K562 (cell line): ENCODE data around the gene ACP5. TPM values are rescaled to one million over a fixed set of nuclear protein-coding genes. Genes with fewer than 3 reads are reported as not detected.

Source experiments
- ETS2 ChIP-seq: IDR thresholded peaks from 2 replicates; pipeline ENCODE4 v1.6.1; 2016; ENCODE audit warnings: borderline replicate concordance, missing genetic modification characterization, mild to moderate bottlenecking, moderate library complexity, missing compliant biosample characterization; ENCODE audit not compliant: poor library complexity, severe bottlenecking
- FOXK2 ChIP-seq, 2 experiments: fragments of 450-650 bp; IDR thresholded peaks in 1 of 2; conservative IDR thresholded peaks in 1 of 2; 2 replicates each; pipeline ENCODE4 v1.6.1; 2016; ENCODE audit warnings: low read depth in 2 of 2, mild to moderate bottlenecking in 1 of 2
- POLR2AphosphoS2 ChIP-seq: IDR thresholded peaks from 2 replicates; pipeline ENCODE4 v1.6.1; 2012; ENCODE audit warnings: low read length, improper control_type of control experiment
- POLR3G ChIP-seq: IDR thresholded peaks from 2 replicates; pipeline ENCODE4 v1.6.1; 2011; ENCODE audit not compliant: insufficient read length, insufficient replicate concordance; ENCODE audit errors: extremely low read depth
- SMARCC2 ChIP-seq: fragments of 450-650 bp; IDR thresholded peaks from 2 replicates; pipeline ENCODE4 v1.6.1; 2017; ENCODE audit warnings: antibody characterized with exemption, moderate library complexity, mild to moderate bottlenecking, low read depth
- ZFP1 ChIP-seq: fragments of 450-650 bp; formaldehyde crosslinking; IDR thresholded peaks from 2 replicates; pipeline ENCODE4 v1.4.0; 2020; ENCODE audit warnings: mild to moderate bottlenecking, mixed read lengths
- ZFP36 ChIP-seq: fragments of 150-350 bp; IDR thresholded peaks from 2 replicates; pipeline ENCODE4 v1.6.1; 2018; ENCODE audit warnings: low read length, low read depth; ENCODE audit not compliant: partially characterized antibody
- ZNF589 ChIP-seq: fragments of 200-800 bp; sonication (Bioruptor generic); IDR thresholded peaks from 2 replicates; pipeline ENCODE4 v1.6.1; 2016; ENCODE audit warnings: low read depth, missing genetic modification characterization, missing compliant biosample characterization
- polyA plus RNA-seq, 8 experiments: library from polyadenylated mRNA; depleted of rRNA in 4 of 8; stranded (reverse) in 5 of 8; unstranded in 3 of 8; fragments of >200 nt; fragmentation: Nextera tagmentation in 2 of 8; fragmentation: Illumina TruSeq in 1 of 8; extraction: Ambion mirVana in 2 of 8; extraction: Trizol in 1 of 8; gene quantifications; 2 replicates each; pipeline versions ENCODE4 v1.2.1 to v1.2.3, GENCODE V29; 2011 to 2014; ENCODE audit warnings: inconsistent platforms in 1 of 8, missing spikeins in 1 of 8
- total RNA-seq, 7 experiments: library from RNA; depleted of rRNA in 6 of 7; stranded (reverse); fragments of >200 nt in 6 of 7; fragmentation: Illumina TruSeq in 2 of 7; extraction: Trizol in 2 of 7; gene quantifications; 2 replicates each; pipeline versions ENCODE4 v1.2.1 to v1.2.3, GENCODE V29; 2011 to 2021; ENCODE audit warnings: low replicate concordance in 1 of 7
- TF ChIP-seq, protein P1 (sequence below), 2 experiments: fragments of 150-350 bp in 1 of 2; IDR thresholded peaks; 2 replicates each; pipeline ENCODE4 v1.6.1; 2012 to 2016; ENCODE audit warnings: low read depth in 2 of 2, low read length in 2 of 2, mild to moderate bottlenecking in 1 of 2, moderate library complexity in 1 of 2
- TF ChIP-seq, protein P2 (sequence below), 3 experiments: IDR thresholded peaks in 2 of 3; conservative IDR thresholded peaks in 1 of 3; 2 replicates each; pipeline ENCODE4 v1.5.1; 2011 to 2012; ENCODE audit warnings: low read length in 3 of 3, mild to moderate bottlenecking in 3 of 3, control low read depth in 2 of 3, improper control_type of control experiment in 1 of 3, inconsistent platforms in 1 of 3, low read depth in 1 of 3, mixed read lengths in 1 of 3, moderate library complexity in 1 of 3; ENCODE audit not compliant: insufficient read depth in 2 of 3
- TF ChIP-seq, protein P3 (sequence below), 2 experiments: IDR thresholded peaks; 2 replicates each; pipeline ENCODE4 v1.6.1; 2011; ENCODE audit warnings: borderline replicate concordance in 1 of 2, control low read depth in 1 of 2, low read depth in 1 of 2, low read length in 1 of 2, mild to moderate bottlenecking in 1 of 2, mixed read lengths in 1 of 2, moderate library complexity in 1 of 2; ENCODE audit not compliant: insufficient read depth in 1 of 2, insufficient read length in 1 of 2, poor library complexity in 1 of 2, severe bottlenecking in 1 of 2; ENCODE audit errors: extremely low read depth in 1 of 2
- TF ChIP-seq, protein P4 (sequence below): IDR thresholded peaks from 2 replicates; pipeline ENCODE4 v1.6.1; 2012; ENCODE audit warnings: low read depth, low read length, improper control_type of control experiment, borderline replicate concordance
- TF ChIP-seq, protein P5 (sequence below), 2 experiments: fragments of 450-650 bp; IDR thresholded peaks; 2 replicates each; pipeline ENCODE4 v1.6.1; 2018; ENCODE audit warnings: mild to moderate bottlenecking in 2 of 2, low read depth in 1 of 2; ENCODE audit not compliant: partially characterized antibody in 2 of 2

The ACP5 gene
- total and polyA plus RNA-seq, 9 of the 15 experiments (the other 6 are each of a cell fraction or from before 2014, with no cell fraction given) = 0.06 to 1.1 (median 0.31) TPM; not detected in 1

DNA sequence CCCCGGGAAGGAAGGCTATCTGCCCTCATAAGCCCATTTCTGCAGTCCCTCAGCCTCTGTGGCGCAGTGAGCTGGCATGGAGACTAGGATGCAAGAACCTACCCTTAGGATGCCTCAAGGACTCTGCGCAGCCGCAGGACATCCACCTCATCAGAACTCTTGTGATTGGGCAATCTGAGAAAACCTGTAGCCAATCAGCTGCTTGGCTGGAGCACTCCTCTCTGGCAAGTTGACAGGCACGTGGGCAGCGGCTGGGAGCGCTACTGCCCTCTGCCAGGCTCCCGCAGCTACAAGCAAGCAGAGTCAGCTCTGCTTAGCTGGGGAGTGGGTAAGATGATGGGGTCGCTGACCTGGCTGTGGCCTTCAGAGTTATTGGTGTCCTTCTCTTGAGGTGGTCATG lies 47.0 kb downstream of the ACP5 start (continued):
- TF ChIP-seq, protein P1, sequence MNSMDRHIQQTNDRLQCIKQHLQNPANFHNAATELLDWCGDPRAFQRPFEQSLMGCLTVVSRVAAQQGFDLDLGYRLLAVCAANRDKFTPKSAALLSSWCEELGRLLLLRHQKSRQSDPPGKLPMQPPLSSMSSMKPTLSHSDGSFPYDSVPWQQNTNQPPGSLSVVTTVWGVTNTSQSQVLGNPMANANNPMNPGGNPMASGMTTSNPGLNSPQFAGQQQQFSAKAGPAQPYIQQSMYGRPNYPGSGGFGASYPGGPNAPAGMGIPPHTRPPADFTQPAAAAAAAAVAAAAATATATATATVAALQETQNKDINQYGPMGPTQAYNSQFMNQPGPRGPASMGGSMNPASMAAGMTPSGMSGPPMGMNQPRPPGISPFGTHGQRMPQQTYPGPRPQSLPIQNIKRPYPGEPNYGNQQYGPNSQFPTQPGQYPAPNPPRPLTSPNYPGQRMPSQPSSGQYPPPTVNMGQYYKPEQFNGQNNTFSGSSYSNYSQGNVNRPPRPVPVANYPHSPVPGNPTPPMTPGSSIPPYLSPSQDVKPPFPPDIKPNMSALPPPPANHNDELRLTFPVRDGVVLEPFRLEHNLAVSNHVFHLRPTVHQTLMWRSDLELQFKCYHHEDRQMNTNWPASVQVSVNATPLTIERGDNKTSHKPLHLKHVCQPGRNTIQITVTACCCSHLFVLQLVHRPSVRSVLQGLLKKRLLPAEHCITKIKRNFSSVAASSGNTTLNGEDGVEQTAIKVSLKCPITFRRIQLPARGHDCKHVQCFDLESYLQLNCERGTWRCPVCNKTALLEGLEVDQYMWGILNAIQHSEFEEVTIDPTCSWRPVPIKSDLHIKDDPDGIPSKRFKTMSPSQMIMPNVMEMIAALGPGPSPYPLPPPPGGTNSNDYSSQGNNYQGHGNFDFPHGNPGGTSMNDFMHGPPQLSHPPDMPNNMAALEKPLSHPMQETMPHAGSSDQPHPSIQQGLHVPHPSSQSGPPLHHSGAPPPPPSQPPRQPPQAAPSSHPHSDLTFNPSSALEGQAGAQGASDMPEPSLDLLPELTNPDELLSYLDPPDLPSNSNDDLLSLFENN (IDR thresholded peaks at IDR 0.05; ENCODE audit: low read depth in 2 of 2, low read length in 2 of 2) = no peak
- TF ChIP-seq POLR3G (no peak), SMARCC2 (no peak), ZFP36 (no peak), ZNF589 (no peak), ZFP1 (CRISPR knock-in tag) (no peak), FOXK2 (conservative IDR thresholded peaks at IDR 0.05 in 1 of 2, IDR thresholded peaks at IDR 0.05 in 1 of 2; ENCODE audit: low read depth in 2 of 2) (no peak), POLR2AphosphoS2 (no peak), ETS2 (tag) (no peak)
- TF ChIP-seq, protein P2, sequence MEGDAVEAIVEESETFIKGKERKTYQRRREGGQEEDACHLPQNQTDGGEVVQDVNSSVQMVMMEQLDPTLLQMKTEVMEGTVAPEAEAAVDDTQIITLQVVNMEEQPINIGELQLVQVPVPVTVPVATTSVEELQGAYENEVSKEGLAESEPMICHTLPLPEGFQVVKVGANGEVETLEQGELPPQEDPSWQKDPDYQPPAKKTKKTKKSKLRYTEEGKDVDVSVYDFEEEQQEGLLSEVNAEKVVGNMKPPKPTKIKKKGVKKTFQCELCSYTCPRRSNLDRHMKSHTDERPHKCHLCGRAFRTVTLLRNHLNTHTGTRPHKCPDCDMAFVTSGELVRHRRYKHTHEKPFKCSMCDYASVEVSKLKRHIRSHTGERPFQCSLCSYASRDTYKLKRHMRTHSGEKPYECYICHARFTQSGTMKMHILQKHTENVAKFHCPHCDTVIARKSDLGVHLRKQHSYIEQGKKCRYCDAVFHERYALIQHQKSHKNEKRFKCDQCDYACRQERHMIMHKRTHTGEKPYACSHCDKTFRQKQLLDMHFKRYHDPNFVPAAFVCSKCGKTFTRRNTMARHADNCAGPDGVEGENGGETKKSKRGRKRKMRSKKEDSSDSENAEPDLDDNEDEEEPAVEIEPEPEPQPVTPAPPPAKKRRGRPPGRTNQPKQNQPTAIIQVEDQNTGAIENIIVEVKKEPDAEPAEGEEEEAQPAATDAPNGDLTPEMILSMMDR (IDR thresholded peaks at IDR 0.05 in 2 of 3, conservative IDR thresholded peaks at IDR 0.05 in 1 of 3; ENCODE audit: insufficient read depth in 2 of 3, low read depth in 1 of 3, low read length in 3 of 3) = peak in 2 of 3 experiments; percentile 45 to 49; a peak in 5 of 6 replicates
- TF ChIP-seq, protein P3, sequence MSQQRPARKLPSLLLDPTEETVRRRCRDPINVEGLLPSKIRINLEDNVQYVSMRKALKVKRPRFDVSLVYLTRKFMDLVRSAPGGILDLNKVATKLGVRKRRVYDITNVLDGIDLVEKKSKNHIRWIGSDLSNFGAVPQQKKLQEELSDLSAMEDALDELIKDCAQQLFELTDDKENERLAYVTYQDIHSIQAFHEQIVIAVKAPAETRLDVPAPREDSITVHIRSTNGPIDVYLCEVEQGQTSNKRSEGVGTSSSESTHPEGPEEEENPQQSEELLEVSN (IDR thresholded peaks at IDR 0.05; ENCODE audit: borderline replicate concordance in 1 of 2, extremely low read depth in 1 of 2, insufficient read depth in 1 of 2, insufficient read length in 1 of 2, low read depth in 1 of 2, low read length in 1 of 2, poor library complexity in 1 of 2, severe bottlenecking in 1 of 2) = peak; percentile 30 to 51
- TF ChIP-seq, protein P4, sequence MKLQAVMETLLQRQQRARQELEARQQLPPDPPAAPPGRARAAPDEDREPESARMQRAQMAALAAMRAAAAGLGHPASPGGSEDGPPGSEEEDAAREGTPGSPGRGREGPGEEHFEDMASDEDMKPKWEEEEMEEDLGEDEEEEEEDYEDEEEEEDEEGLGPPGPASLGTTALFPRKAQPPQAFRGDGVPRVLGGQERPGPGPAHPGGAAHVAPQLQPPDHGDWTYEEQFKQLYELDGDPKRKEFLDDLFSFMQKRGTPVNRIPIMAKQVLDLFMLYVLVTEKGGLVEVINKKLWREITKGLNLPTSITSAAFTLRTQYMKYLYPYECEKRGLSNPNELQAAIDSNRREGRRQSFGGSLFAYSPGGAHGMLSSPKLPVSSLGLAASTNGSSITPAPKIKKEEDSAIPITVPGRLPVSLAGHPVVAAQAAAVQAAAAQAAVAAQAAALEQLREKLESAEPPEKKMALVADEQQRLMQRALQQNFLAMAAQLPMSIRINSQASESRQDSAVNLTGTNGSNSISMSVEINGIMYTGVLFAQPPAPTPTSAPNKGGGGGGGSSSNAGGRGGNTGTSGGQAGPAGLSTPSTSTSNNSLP = no peak
- TF ChIP-seq, protein P5, sequence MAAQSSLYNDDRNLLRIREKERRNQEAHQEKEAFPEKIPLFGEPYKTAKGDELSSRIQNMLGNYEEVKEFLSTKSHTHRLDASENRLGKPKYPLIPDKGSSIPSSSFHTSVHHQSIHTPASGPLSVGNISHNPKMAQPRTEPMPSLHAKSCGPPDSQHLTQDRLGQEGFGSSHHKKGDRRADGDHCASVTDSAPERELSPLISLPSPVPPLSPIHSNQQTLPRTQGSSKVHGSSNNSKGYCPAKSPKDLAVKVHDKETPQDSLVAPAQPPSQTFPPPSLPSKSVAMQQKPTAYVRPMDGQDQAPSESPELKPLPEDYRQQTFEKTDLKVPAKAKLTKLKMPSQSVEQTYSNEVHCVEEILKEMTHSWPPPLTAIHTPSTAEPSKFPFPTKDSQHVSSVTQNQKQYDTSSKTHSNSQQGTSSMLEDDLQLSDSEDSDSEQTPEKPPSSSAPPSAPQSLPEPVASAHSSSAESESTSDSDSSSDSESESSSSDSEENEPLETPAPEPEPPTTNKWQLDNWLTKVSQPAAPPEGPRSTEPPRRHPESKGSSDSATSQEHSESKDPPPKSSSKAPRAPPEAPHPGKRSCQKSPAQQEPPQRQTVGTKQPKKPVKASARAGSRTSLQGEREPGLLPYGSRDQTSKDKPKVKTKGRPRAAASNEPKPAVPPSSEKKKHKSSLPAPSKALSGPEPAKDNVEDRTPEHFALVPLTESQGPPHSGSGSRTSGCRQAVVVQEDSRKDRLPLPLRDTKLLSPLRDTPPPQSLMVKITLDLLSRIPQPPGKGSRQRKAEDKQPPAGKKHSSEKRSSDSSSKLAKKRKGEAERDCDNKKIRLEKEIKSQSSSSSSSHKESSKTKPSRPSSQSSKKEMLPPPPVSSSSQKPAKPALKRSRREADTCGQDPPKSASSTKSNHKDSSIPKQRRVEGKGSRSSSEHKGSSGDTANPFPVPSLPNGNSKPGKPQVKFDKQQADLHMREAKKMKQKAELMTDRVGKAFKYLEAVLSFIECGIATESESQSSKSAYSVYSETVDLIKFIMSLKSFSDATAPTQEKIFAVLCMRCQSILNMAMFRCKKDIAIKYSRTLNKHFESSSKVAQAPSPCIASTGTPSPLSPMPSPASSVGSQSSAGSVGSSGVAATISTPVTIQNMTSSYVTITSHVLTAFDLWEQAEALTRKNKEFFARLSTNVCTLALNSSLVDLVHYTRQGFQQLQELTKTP (IDR thresholded peaks at IDR 0.05; ENCODE audit: low read depth in 1 of 2, partially characterized antibody in 2 of 2) = no peak
